Lower leg skin (tissue), 3 donors: ENCODE results near the gene FBH1.

Experiments
- CTCF ChIP-seq, 3 donors: fragments of 450-650 bp; IDR thresholded peaks; one replicate each; pipeline ENCODE4 v1.5.1; 2016; ENCODE audit warnings: antibody characterized with exemption in 3 of 3, mild to moderate bottlenecking in 3 of 3, moderate library complexity in 2 of 3
- POLR2A ChIP-seq, 2 donors: fragments of 450-650 bp; IDR thresholded peaks; one replicate each; pipeline ENCODE4 v1.6.1; 2016 to 2017; ENCODE audit warnings: antibody characterized with exemption in 2 of 2, mild to moderate bottlenecking in 1 of 2, moderate library complexity in 1 of 2

GRCh38 chr10:5964736-5965135 is 74.7 kb downstream of the FBH1 start:
- no peak for TF ChIP-seq CTCF (IDR thresholded peaks at IDR 0.05)
- no peak for TF ChIP-seq POLR2A (IDR thresholded peaks at IDR 0.05)
